OCI-LY1 (cell line): Measurements from ENCODE around the gene CEMIP2.

Source experiments
- CTCF ChIP-seq: fragments of 200-600 bp; sonication (generic), shearing (Covaris generic); IDR thresholded peaks from 2 replicates; pipeline ENCODE4 v1.5.1; 2017; ENCODE audit warnings: mild to moderate bottlenecking, antibody characterized with exemption, low read length, moderate library complexity, mixed read lengths
- EZH2 ChIP-seq: fragments of 200-600 bp; sonication (generic), shearing (Covaris generic); IDR thresholded peaks from 2 replicates; pipeline ENCODE4 v1.8.0; 2017; ENCODE audit warnings: borderline replicate concordance, mixed run types, mild to moderate bottlenecking, antibody characterized with exemption, low read length, moderate library complexity, mixed read lengths

- TF ChIP-seq CTCF (no peak), EZH2 (no peak)
These were observed 106.2 kb downstream of the CEMIP2 start for GRCh38 chr9:71662082-71662481.
